Lower lobe of right lung (tissue), 2 donors: Measurements from ENCODE around the gene OR2F1. TPM values are rescaled to one million over a fixed set of nuclear protein-coding genes. Genes with fewer than 3 reads are reported as not detected.

Experiments
- ATAC-seq, 2 donors: fragments of 200-7000 bp; cut with Tn5 transposase; one replicate each; pipeline ENCODE4 v1.9.1; 2020 to 2022; ENCODE audit warnings: mild to moderate bottlenecking in 2 of 2, moderate library complexity in 2 of 2
- DNase-seq: peaks from one replicate; pipeline ENCODE4 v3.0.0-alpha.2; 2020
- H3K27ac ChIP-seq: fragments of 200-600 bp; one replicate; pipeline ENCODE4 v1.8.0; 2022
- H3K27me3 ChIP-seq: fragments of 200-600 bp; one replicate; pipeline ENCODE4 v1.8.0; 2022; ENCODE audit warnings: low read depth
- H3K36me3 ChIP-seq: fragments of 200-600 bp; one replicate; pipeline ENCODE4 v1.8.0; 2022; ENCODE audit warnings: mild to moderate bottlenecking
- H3K4me1 ChIP-seq: fragments of 200-600 bp; one replicate; pipeline ENCODE4 v1.8.0; 2022
- H3K4me3 ChIP-seq: fragments of 200-600 bp; one replicate; pipeline ENCODE4 v1.8.0; 2022; ENCODE audit warnings: mild to moderate bottlenecking
- H3K9me3 ChIP-seq: fragments of 200-600 bp; one replicate; pipeline ENCODE4 v1.8.0; 2022
- CTCF ChIP-seq: fragments of 200-600 bp; IDR thresholded peaks from one replicate; pipeline ENCODE4 v1.8.0; 2022; ENCODE audit warnings: antibody characterized with exemption, mild to moderate bottlenecking
- intact Hi-C: fragments of 100-400 bp; cut with DNase I; formaldehyde crosslinking; loops from one replicate; pipeline ENCODE4 v1.11.0; 2022
- total RNA-seq: library from RNA; stranded (reverse); fragmentation: NEBNext Ultra II Directional; extraction: Animal tissue kit (Norgen Biotek cat#: 25700); gene quantifications from one replicate; pipeline ENCODE4 v1.2.1, GENCODE V29; 2021
- donor health status: DM: no; HTN: yes; CAD: no; lungs with severe emphysema.

Gene OR2F1
- total RNA-seq, 1 donor from 2014 or later = not detected

- no peaks in the 10 kb centered on the region for H3K27me3 ChIP-seq
- no peak overlapping the region for H3K4me3 ChIP-seq
- no peaks in the 10 kb centered on the region for H3K9me3 ChIP-seq
- no peak for ATAC-seq
- intact Hi-C loops = no loop called here
- TF ChIP-seq CTCF = no peak
- H3K27ac ChIP-seq = no peak overlapping the region
- no peaks in the 10 kb centered on the region for H3K4me1 ChIP-seq
- DNase-seq = no peak
- H3K36me3 ChIP-seq = no peaks in the 10 kb centered on the region
Measured at GRCh38 chr7:143947111-143947510, 7.5 kb upstream of the OR2F1 start.

GRCh38 chr7:143948733-143949132 is 5.9 kb upstream of the OR2F1 start:
- H3K9me3 ChIP-seq = no peaks in the 10 kb centered on the region
- H3K4me3 ChIP-seq = no peak overlapping the region
- ATAC-seq (no peak), DNase-seq (no peak)
- no peaks in the 10 kb centered on the region for H3K4me1 ChIP-seq
- peaks cover under 1% of the 10 kb centered on the region for H3K27me3 ChIP-seq
- intact Hi-C loops = no loop called here
- no peak for TF ChIP-seq CTCF
- H3K27ac ChIP-seq = no peak overlapping the region
- no peaks in the 10 kb centered on the region for H3K36me3 ChIP-seq

DNA sequence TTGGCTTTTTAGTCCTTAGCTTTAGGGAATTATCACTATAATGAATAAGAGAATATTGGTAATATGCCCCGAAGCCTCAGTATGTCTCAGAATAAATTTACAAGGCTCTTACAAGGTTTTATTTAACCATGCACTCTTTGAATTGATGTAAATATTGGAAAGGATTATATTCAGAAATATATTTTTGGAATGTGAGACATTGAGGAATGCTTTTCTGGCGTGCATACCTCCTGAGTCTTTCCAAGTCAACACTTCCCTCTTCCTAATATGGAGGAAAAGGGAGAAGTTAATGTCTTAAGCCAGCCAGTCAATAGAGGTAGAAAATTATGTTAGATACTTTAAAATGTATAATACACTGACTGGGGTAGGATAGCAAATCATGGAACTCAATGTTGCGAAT is 1.2 kb upstream of the OR2F1 start:
- no peak for DNase-seq
- Histone ChIP-seq H3K4me1 (no peaks in the 10 kb centered on the region), H3K36me3 (no peaks in the 10 kb centered on the region), H3K4me3 (no peak overlapping the region), H3K9me3 (no peaks in the 10 kb centered on the region), H3K27ac (no peak overlapping the region), H3K27me3 (peaks cover 3% of the 10 kb centered on the region)
- intact Hi-C loops = no loop called here
- no peak for TF ChIP-seq CTCF
- no peak for ATAC-seq

- no peaks in the 10 kb centered on the region for H3K36me3 ChIP-seq
- ATAC-seq = no peak
- no peak for TF ChIP-seq CTCF
- no peak overlapping the region for H3K27ac ChIP-seq
- no peak overlapping the region for H3K4me3 ChIP-seq
- H3K9me3 ChIP-seq = no peaks in the 10 kb centered on the region
- intact Hi-C loops = no loop called here
- H3K27me3 ChIP-seq = peaks cover 3% of the 10 kb centered on the region
- DNase-seq = no peak
- no peaks in the 10 kb centered on the region for H3K4me1 ChIP-seq
Measured at GRCh38 chr7:143954135-143954534, 509 bp upstream of the OR2F1 start.

- Histone ChIP-seq H3K27me3 (peaks cover 3% of the 10 kb centered on the region), H3K4me1 (no peaks in the 10 kb centered on the region), H3K27ac (no peak overlapping the region), H3K36me3 (no peaks in the 10 kb centered on the region), H3K4me3 (no peak overlapping the region), H3K9me3 (no peaks in the 10 kb centered on the region)
- ATAC-seq (no peak), DNase-seq (no peak)
- intact Hi-C loops = no loop called here
- TF ChIP-seq CTCF = no peak
Measured at GRCh38 chr7:143958781-143959180, 4.1 kb downstream of the OR2F1 start.
